NCI-H2196 (cell line): ENCODE measurements around the gene CC2D2B.
A peak's percentile ranks its signal among the peaks of the same experiment; 100 is the strongest.
"Not testable (repeated sequence)": the region's sequence is repeated elsewhere in the genome, so short reads cannot be mapped to it uniquely, and the experiment has no call there.

Experiments
- DNase-seq: peaks from one replicate; lab custom pipeline; 2025; ENCODE audit not compliant: unreplicated experiment; lab: John Stamatoyannopoulos, UW

Gene CC2D2B

GRCh38 chr10:95907456-95908253 is at the start of gene CC2D2B:
CC2D2B (plus strand) TSS chr10:95907975; CDS start chr10:95911324, 3,349 bp downstream.
- peak; percentile 48 for DNase-seq

- no peak for DNase-seq
Measured at GRCh38 chr10:95860166-95860940, 47.4 kb upstream of the CC2D2B start.

GRCh38 chr10:95861386-95861785 is 46.4 kb upstream of the CC2D2B start:
- DNase-seq = no peak

GRCh38 chr10:95864906-95865813 is 42.6 kb upstream of the CC2D2B start:
- no peak for DNase-seq

- DNase-seq = no peak
Measured at GRCh38 chr10:95865814-95866466, 41.8 kb upstream of the CC2D2B start.

- DNase-seq = no peak
Measured at GRCh38 chr10:95866467-95866842, 41.3 kb upstream of the CC2D2B start.

GRCh38 chr10:95867866-95868265 is 39.9 kb upstream of the CC2D2B start:
- no peak for DNase-seq

- no peak for DNase-seq
Measured at GRCh38 chr10:95872158-95872711, 35.5 kb upstream of the CC2D2B start.

GRCh38 chr10:95873139-95873538 is 34.6 kb upstream of the CC2D2B start:
- no peak for DNase-seq

GRCh38 chr10:95873651-95874050 is 34.1 kb upstream of the CC2D2B start:
- no peak for DNase-seq

- not testable (repeated sequence) for DNase-seq
Measured at GRCh38 chr10:95874783-95875182, 33.0 kb upstream of the CC2D2B start.

- DNase-seq = no peak
Measured at GRCh38 chr10:95876756-95877155, 31.0 kb upstream of the CC2D2B start.

- DNase-seq = no peak
Measured at GRCh38 chr10:95877881-95878280, 29.9 kb upstream of the CC2D2B start.

GRCh38 chr10:95880704-95881103 is 27.1 kb upstream of the CC2D2B start:
- no peak for DNase-seq

- DNase-seq = no peak
Measured at GRCh38 chr10:95881316-95881715, 26.5 kb upstream of the CC2D2B start.

- no peak for DNase-seq
Measured at GRCh38 chr10:95889830-95890229, 17.9 kb upstream of the CC2D2B start.

- no peak for DNase-seq
Measured at GRCh38 chr10:95896071-95896850, 11.5 kb upstream of the CC2D2B start.

GRCh38 chr10:95905897-95906580 is 1.7 kb upstream of the CC2D2B start:
- DNase-seq = not testable (repeated sequence)
